Body of pancreas (tissue), 4 donors: Measurements from ENCODE around the gene VAPB. TPM values are rescaled to one million over a fixed set of nuclear protein-coding genes. Genes with fewer than 3 reads are reported as not detected.
"Not testable (repeated sequence)": the region's sequence is repeated elsewhere in the genome, so short reads cannot be mapped to it uniquely, and the experiment has no call there.

Source experiments
- ATAC-seq: fragments of 150-250 bp; one replicate; pipeline ENCODE4 v1.9.1; 2016
- DNase-seq, 4 donors: peaks; one replicate each; pipeline ENCODE4 v3.0.0-alpha.2; 2019
- H3K27ac ChIP-seq, 4 donors: fragments of 200-600 bp; sonication (generic); 1 replicate in 3 of 4; 2 replicates in 1 of 4; pipeline versions ENCODE4 v1.5.1 to v1.6.1; 2016 to 2019; ENCODE audit warnings: mild to moderate bottlenecking in 1 of 4, mixed read lengths in 1 of 4, moderate library complexity in 1 of 4
- H3K27me3 ChIP-seq, 2 donors: fragments of 200-600 bp; sonication (generic); one replicate each; pipeline ENCODE4 v1.6.0; 2016; ENCODE audit warnings: mild to moderate bottlenecking in 1 of 2
- H3K36me3 ChIP-seq, 2 donors: fragments of 200-600 bp; sonication (generic); replicated peaks in 1 of 2; 2 replicates each; pipeline ENCODE4 v1.5.1; 2016; ENCODE audit warnings: low read depth in 2 of 2; ENCODE audit not compliant: insufficient read depth in 1 of 2
- H3K4me1 ChIP-seq: fragments of 200-600 bp; sonication (generic); one replicate; pipeline ENCODE4 v1.6.0; 2016
- H3K4me3 ChIP-seq, 2 donors: fragments of 200-600 bp; sonication (generic); 1 replicate in 1 of 2; 2 replicates in 1 of 2; pipeline ENCODE4 v1.5.1; 2016 to 2019
- H3K9me3 ChIP-seq, 3 donors: fragments of 200-600 bp; sonication (generic); 1 replicate in 2 of 3; 2 replicates in 1 of 3; pipeline ENCODE4 v1.5.1; 2016
- POLR2A ChIP-seq, 3 donors: fragments of 450-650 bp; IDR thresholded peaks; one replicate each; pipeline ENCODE4 v1.6.1; 2016; ENCODE audit warnings: antibody characterized with exemption in 3 of 3, mild to moderate bottlenecking in 2 of 3
- WGBS, 2 donors: methylation state at CpG; one replicate each; pipeline ENCODE4 v1.1.5; 2017; 5-methylcytosine and 5-hydroxymethylcytosine counted together
- intact Hi-C: fragments of 100-400 bp; cut with DNase I; formaldehyde crosslinking; loops from one replicate; pipeline ENCODE4 v1.15.1; 2023
- total RNA-seq, 2 donors: library from RNA; depleted of rRNA; stranded (reverse); fragments of >200 nt; gene quantifications; one replicate each; pipeline ENCODE4 v1.1.0, GENCODE V29; 2016
- TF ChIP-seq, protein P1 (sequence below), 7 experiments: fragments of 450-650 bp in 4 of 7; fragments of 200-600 bp in 3 of 7; sonication (generic) in 3 of 7; IDR thresholded peaks; one replicate each; pipeline ENCODE4 v1.5.1; 2016 to 2019; ENCODE audit warnings: antibody characterized with exemption in 7 of 7

The VAPB gene
- total RNA-seq, 2 donors from 2014 or later, result 10.5 to 11.9 TPM

DNA sequence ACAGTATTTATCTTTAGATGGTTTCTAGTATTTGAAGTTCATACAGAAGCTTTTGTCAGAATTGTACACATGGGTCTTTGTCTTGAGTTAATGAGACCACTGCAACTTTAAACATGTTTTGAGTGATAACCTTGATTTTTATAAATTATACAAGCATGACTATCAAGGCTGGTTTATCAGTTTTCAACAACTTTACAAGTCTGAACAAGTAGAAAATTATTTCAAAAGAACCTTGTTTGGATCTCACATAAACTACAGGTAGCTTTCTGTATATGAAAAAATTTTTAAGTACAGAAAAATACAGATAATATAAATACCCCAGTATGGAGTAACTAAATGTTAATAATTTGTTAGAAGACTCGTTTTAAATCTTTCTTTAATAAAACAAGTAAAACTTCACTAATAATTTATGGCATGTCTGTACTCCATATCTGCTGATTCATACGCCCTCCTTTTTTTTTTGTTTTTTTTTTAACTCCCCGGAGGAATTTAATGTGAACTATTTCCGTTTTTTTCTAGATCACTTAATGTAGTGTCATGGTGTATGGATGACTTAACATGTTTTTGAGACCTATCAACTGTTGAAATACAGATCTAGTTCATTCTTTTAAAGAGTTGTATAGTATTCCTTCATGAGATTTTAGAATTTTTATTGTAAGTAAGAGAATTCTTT is 18.3 kb downstream of the VAPB start:
- intact Hi-C loops, result no loop called here
- no peaks in the 10 kb centered on the region for H3K36me3 ChIP-seq
- no peak overlapping the region for H3K4me3 ChIP-seq
- TF ChIP-seq POLR2A (IDR thresholded peaks at IDR 0.05), result no peak
- no peaks in the 10 kb centered on the region for H3K9me3 ChIP-seq
- ATAC-seq (no peak), DNase-seq (no peak)
- peak overlapping the region in 3 of 4 donors; percentile 53 to 84 (median 61) for H3K27ac ChIP-seq
- 10 to 22% methylated on average over 4 of the region's 4 CpGs for WGBS, 2 donors
- no peaks in the 10 kb centered on the region for H3K27me3 ChIP-seq
- H3K4me1 ChIP-seq, result peaks cover 53% of the 10 kb centered on the region

DNA sequence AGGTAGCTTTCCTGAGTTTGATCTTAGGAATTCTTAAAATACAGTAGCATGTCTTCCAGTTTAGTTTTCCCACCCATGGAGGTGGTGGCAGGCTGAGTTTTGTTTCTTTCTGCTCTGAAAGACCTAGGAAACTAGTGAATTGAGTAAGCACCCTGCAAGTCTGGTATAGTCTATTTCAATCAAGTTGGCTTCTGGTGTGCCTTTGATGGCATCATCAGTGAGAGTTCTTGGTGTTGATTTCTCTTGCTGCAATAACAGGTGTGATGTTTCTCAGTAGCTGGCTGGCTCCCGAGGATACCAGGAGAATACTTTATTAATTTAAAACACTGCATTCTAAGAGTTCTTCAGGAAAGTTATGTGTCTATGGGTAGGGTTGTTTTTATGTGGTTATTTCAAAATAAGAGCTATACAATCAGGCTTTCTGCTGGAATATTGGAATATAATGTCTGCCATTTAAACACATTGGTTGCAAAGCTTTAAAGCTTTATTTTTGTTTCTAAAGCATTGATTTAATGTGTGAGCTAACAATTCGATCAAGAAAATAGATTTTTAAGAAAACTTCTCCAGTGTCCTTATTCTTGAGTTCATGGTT is 19.0 kb downstream of the VAPB start:
- DNase-seq, result peak; percentile 44 to 74 (median 64)
- no peaks in the 10 kb centered on the region for H3K36me3 ChIP-seq
- ATAC-seq, result peak; percentile 88
- TF ChIP-seq, protein P1, sequence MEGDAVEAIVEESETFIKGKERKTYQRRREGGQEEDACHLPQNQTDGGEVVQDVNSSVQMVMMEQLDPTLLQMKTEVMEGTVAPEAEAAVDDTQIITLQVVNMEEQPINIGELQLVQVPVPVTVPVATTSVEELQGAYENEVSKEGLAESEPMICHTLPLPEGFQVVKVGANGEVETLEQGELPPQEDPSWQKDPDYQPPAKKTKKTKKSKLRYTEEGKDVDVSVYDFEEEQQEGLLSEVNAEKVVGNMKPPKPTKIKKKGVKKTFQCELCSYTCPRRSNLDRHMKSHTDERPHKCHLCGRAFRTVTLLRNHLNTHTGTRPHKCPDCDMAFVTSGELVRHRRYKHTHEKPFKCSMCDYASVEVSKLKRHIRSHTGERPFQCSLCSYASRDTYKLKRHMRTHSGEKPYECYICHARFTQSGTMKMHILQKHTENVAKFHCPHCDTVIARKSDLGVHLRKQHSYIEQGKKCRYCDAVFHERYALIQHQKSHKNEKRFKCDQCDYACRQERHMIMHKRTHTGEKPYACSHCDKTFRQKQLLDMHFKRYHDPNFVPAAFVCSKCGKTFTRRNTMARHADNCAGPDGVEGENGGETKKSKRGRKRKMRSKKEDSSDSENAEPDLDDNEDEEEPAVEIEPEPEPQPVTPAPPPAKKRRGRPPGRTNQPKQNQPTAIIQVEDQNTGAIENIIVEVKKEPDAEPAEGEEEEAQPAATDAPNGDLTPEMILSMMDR (IDR thresholded peaks at IDR 0.05), result no peak
- no peak for TF ChIP-seq POLR2A (IDR thresholded peaks at IDR 0.05)
- no peak overlapping the region for H3K4me3 ChIP-seq
- intact Hi-C loops, result no loop called here
- H3K27me3 ChIP-seq, result no peaks in the 10 kb centered on the region
- 17 to 23% methylated on average over 2 of the region's 2 CpGs for WGBS, 2 donors
- peak overlapping the region; percentile 35 to 84 (median 57) for H3K27ac ChIP-seq
- peaks cover 53% of the 10 kb centered on the region for H3K4me1 ChIP-seq
- H3K9me3 ChIP-seq, result no peaks in the 10 kb centered on the region

DNA sequence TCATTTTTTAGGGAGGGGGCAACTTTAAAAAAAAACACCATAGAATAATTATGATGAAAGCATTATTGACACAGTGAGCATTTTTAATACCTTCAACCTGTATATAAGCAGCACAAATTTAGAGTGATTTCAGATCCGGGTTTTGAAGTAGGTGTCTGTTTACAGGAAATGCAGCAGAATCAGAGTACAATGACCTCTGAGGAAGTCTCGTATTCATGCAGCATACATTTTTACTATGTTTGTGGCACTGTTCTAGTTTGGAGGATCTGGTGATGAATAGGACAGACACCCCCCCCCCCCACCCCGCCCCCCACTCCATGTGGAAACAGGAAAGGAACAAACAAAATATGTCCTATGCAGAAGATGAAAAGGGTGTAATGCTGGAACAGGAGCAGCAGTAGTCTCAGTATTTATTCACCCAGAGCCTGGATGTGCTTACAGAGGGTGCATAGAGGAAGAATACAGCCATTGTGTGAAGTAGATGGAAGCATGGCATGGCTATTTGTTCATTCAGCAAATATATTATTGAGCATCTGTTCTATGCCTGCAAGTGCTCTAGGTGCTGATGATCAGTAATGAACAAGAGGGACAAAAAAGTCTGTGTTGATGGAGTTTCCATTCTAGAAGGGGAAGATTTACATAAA is 19.7 kb downstream of the VAPB start:
- no peak for DNase-seq

GRCh38 chr20:58414216-58414615 is 25.2 kb downstream of the VAPB start:
- intact Hi-C loops, DNase-seq: not testable (repeated sequence)
- WGBS, 2 donors, result no CpG with 5 or more reads among the region's 35 CpGs

More for the DNA sequence above, 19.7 kb downstream of the VAPB start:
- TF ChIP-seq, protein P1 (IDR thresholded peaks at IDR 0.05), result no peak
- TF ChIP-seq POLR2A (IDR thresholded peaks at IDR 0.05), result no peak
- Histone ChIP-seq H3K36me3 (no peaks in the 10 kb centered on the region), H3K9me3 (no peaks in the 10 kb centered on the region), H3K4me1 (peaks cover 53% of the 10 kb centered on the region), H3K4me3 (no peak overlapping the region), H3K27me3 (no peaks in the 10 kb centered on the region), H3K27ac (peak overlapping the region; percentile 35 to 84 (median 57))
- WGBS, 2 donors, result 13 to 31% methylated on average over 3 of the region's 3 CpGs
- intact Hi-C loops, result no loop called here
- peak; percentile 38 for ATAC-seq

DNA sequence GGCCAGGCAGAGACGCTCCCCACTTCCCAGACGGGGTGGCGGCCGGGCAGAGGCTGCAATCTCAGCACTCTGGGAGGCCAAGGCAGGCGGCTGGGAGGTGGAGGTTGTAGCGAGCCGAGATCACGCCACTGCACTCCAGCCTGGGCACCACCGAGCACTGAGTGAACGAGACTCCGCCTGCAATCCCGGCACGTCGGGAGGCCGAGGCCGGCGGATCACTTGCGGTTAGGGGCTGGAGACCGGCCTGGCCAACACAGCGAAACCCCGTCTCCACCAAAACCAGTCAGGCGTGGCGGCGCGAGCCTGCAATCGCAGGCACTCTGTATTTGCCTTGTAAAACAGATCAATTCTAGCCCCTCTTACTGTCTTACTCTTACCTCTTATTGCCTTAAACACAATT is 25.8 kb downstream of the VAPB start:
- H3K4me1 ChIP-seq, intact Hi-C loops, H3K27ac ChIP-seq, H3K36me3 ChIP-seq, H3K27me3 ChIP-seq, H3K4me3 ChIP-seq, H3K9me3 ChIP-seq, ATAC-seq, DNase-seq: not testable (repeated sequence)
- WGBS, 2 donors, result 97 to 98% methylated on average over 11 to 20 of the region's 26 CpGs

More at GRCh38 chr20:58414216-58414615, 25.2 kb downstream of the VAPB start:
- not testable (repeated sequence) for H3K4me1 ChIP-seq, H3K27me3 ChIP-seq, H3K9me3 ChIP-seq, H3K4me3 ChIP-seq, ATAC-seq, H3K27ac ChIP-seq, H3K36me3 ChIP-seq

DNA sequence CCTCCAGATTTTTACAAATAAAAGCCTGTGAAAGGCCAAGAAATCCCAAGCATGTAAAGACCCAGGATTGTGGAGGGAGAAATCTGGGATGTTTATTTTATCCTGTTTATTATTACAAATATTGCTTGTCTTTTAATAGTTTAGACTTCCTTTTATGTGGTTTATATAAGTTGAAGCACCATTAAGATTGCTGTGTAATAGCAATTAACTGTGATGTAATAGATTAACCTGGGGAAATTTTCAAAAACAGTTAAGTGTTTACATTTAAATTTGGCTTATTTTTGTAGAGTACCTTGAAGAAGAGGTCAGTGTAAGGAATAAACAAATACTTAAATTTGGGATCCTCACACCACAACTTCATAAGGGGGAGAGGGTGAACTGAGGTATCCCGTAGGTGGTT is 27.0 kb downstream of the VAPB start:
- Histone ChIP-seq H3K27ac (no peak overlapping the region), H3K4me1 (peaks cover 3% of the 10 kb centered on the region), H3K4me3 (no peak overlapping the region), H3K27me3 (no peaks in the 10 kb centered on the region), H3K9me3 (no peaks in the 10 kb centered on the region), H3K36me3 (peaks cover 0 to 2% of the 10 kb centered on the region in 2 donors)
- 93 to 100% methylated on average over 1 of the region's 1 CpG for WGBS, 2 donors
- DNase-seq (no peak), ATAC-seq (no peak)
- no peak for TF ChIP-seq POLR2A (IDR thresholded peaks at IDR 0.05)
- intact Hi-C loops, result no loop called here
